K562 (cell line): ENCODE data around the gene COQ10B. TPM values are rescaled to one million over a fixed set of nuclear protein-coding genes. Genes with fewer than 3 reads are reported as not detected.

ENCODE experiments used
- ATF4 ChIP-seq: fragments of 450-650 bp; formaldehyde crosslinking; IDR thresholded peaks from 2 replicates; pipeline ENCODE4 v1.4.0; 2022; ENCODE audit warnings: mild to moderate bottlenecking, moderate library complexity
- BRF2 ChIP-seq: IDR thresholded peaks from 3 replicates; pipeline ENCODE4 v1.6.1; 2011; ENCODE audit warnings: borderline replicate concordance, mild to moderate bottlenecking; ENCODE audit not compliant: insufficient read length, insufficient read depth
- CBX5 ChIP-seq: IDR thresholded peaks from 2 replicates; pipeline ENCODE4 v1.6.1; 2014; ENCODE audit warnings: low read depth, borderline replicate concordance
- DNMT1 ChIP-seq: fragments of 450-650 bp; IDR thresholded peaks from 2 replicates; pipeline ENCODE4 v1.6.1; 2016; ENCODE audit warnings: antibody characterized with exemption, mild to moderate bottlenecking
- FOXJ3 ChIP-seq: sonication (generic); formaldehyde crosslinking; IDR thresholded peaks from 2 replicates; pipeline ENCODE4 v1.4.0; 2020; ENCODE audit warnings: mild to moderate bottlenecking, missing genetic modification reagents
- JUN ChIP-seq, 2 experiments: sonication (generic) in 1 of 2; formaldehyde crosslinking in 1 of 2; IDR thresholded peaks; 2 replicates each; pipeline versions ENCODE4 v1.6.1 to v1.8.0; 2012 to 2022; ENCODE audit warnings: borderline replicate concordance in 2 of 2, mild to moderate bottlenecking in 2 of 2, improper control_type of control experiment in 1 of 2, low read depth in 1 of 2, low read length in 1 of 2, missing genetic modification reagents in 1 of 2
- NCOA2 ChIP-seq, 2 experiments: fragments of 450-650 bp; IDR thresholded peaks; 2 replicates each; pipeline ENCODE4 v1.6.1; 2018; ENCODE audit warnings: mild to moderate bottlenecking in 2 of 2, moderate library complexity in 1 of 2; ENCODE audit not compliant: partially characterized antibody in 2 of 2
- NFRKB ChIP-seq: fragments of 450-650 bp; IDR thresholded peaks from 2 replicates; pipeline ENCODE4 v1.6.1; 2016; ENCODE audit warnings: low read depth
- OTX1 ChIP-seq: fragments of 450-650 bp; formaldehyde crosslinking; IDR thresholded peaks from 2 replicates; pipeline ENCODE4 v1.4.0; 2022; ENCODE audit warnings: mild to moderate bottlenecking
- PATZ1 ChIP-seq: fragments of 250-450 bp; sonication (Bioruptor Pico); IDR thresholded peaks from 2 replicates; pipeline ENCODE4 v1.5.0; 2020; ENCODE audit warnings: mild to moderate bottlenecking, borderline replicate concordance
- PCBP2 ChIP-seq: fragments of 200-400 bp; formaldehyde crosslinking; IDR thresholded peaks from 2 replicates; pipeline ENCODE4 v1.6.1; 2018; ENCODE audit warnings: low read length, low read depth, mild to moderate bottlenecking, moderate library complexity; ENCODE audit not compliant: poor library complexity, severe bottlenecking
- RHOXF2B ChIP-seq: fragments of 250-450 bp; sonication (Bioruptor Pico); conservative IDR thresholded peaks from 2 replicates; pipeline ENCODE4 v1.5.1; 2021
- SIN3A ChIP-seq, 2 experiments: fragments of 150-350 bp in 1 of 2; IDR thresholded peaks; 2 replicates each; pipeline ENCODE4 v1.6.1; 2011 to 2016; ENCODE audit warnings: borderline replicate concordance in 2 of 2, low read depth in 2 of 2, low read length in 2 of 2, mild to moderate bottlenecking in 2 of 2, moderate library complexity in 2 of 2; ENCODE audit not compliant: control insufficient read depth in 1 of 2
- SMC3 ChIP-seq: conservative IDR thresholded peaks from 2 replicates; pipeline ENCODE4 v1.6.1; 2011; ENCODE audit warnings: low read depth, low read length, improper control_type of control experiment; ENCODE audit not compliant: insufficient read depth
- SNAPC5 ChIP-seq: fragments of 250-450 bp; sonication (Bioruptor Pico); IDR thresholded peaks from 2 replicates; pipeline ENCODE4 v1.8.0; 2021; ENCODE audit warnings: moderate library complexity, mild to moderate bottlenecking, inconsistent platforms
- STAT5A ChIP-seq: IDR thresholded peaks from 2 replicates; pipeline ENCODE4 v1.6.1; 2012; ENCODE audit warnings: low read length, inconsistent platforms, borderline replicate concordance
- THRAP3 ChIP-seq: fragments of 450-650 bp; IDR thresholded peaks from 2 replicates; pipeline ENCODE4 v1.6.1; 2016; ENCODE audit warnings: mild to moderate bottlenecking, inconsistent platforms, borderline replicate concordance
- ZBTB12 ChIP-seq: fragments of 250-450 bp; sonication (Bioruptor Pico); IDR thresholded peaks from 2 replicates; pipeline ENCODE4 v1.4.0; 2020
- ZZZ3 ChIP-seq: fragments of 450-650 bp; IDR thresholded peaks from 2 replicates; pipeline ENCODE4 v1.6.1; 2016; ENCODE audit warnings: antibody characterized with exemption, mild to moderate bottlenecking, moderate library complexity
- polyA plus RNA-seq, 8 experiments: library from polyadenylated mRNA; depleted of rRNA in 4 of 8; stranded (reverse) in 5 of 8; unstranded in 3 of 8; fragments of >200 nt; fragmentation: Nextera tagmentation in 2 of 8; fragmentation: Illumina TruSeq in 1 of 8; extraction: Ambion mirVana in 2 of 8; extraction: Trizol in 1 of 8; gene quantifications; 2 replicates each; pipeline versions ENCODE4 v1.2.1 to v1.2.3, GENCODE V29; 2011 to 2014; ENCODE audit warnings: inconsistent platforms in 1 of 8, missing spikeins in 1 of 8
- total RNA-seq, 7 experiments: library from RNA; depleted of rRNA in 6 of 7; stranded (reverse); fragments of >200 nt in 6 of 7; fragmentation: Illumina TruSeq in 2 of 7; extraction: Trizol in 2 of 7; gene quantifications; 2 replicates each; pipeline versions ENCODE4 v1.2.1 to v1.2.3, GENCODE V29; 2011 to 2021; ENCODE audit warnings: low replicate concordance in 1 of 7

COQ10B gene
- total and polyA plus RNA-seq, 9 of the 15 experiments (the other 6 are each of a cell fraction or from before 2014, with no cell fraction given) = 3.1 to 13.1 (median 7.7) TPM

- peak in 1 of 2 experiments; percentile 33; a peak in 1 of 4 replicates for TF ChIP-seq SIN3A (IDR thresholded peaks at IDR 0.05; ENCODE audit: borderline replicate concordance in 2 of 2, control insufficient read depth in 1 of 2, low read depth in 2 of 2, low read length in 2 of 2)
- TF ChIP-seq DNMT1 = no peak
- no peak for TF ChIP-seq BRF2
- no peak for TF ChIP-seq RHOXF2B
- no peak for TF ChIP-seq PATZ1 (CRISPR knock-in tag)
- TF ChIP-seq NCOA2 (IDR thresholded peaks at IDR 0.05; ENCODE audit: partially characterized antibody in 2 of 2) = no peak
- TF ChIP-seq THRAP3 = no peak
- no peak for TF ChIP-seq ZBTB12
- no peak for TF ChIP-seq ATF4 (CRISPR knock-in tag)
- no peak for TF ChIP-seq JUN (IDR thresholded peaks at IDR 0.05; ENCODE audit: borderline replicate concordance, low read depth, low read length)
- TF ChIP-seq JUN (CRISPR knock-in tag; IDR thresholded peaks at IDR 0.05; ENCODE audit: borderline replicate concordance) = no peak
- TF ChIP-seq NFRKB = peak; percentile 87
- no peak for TF ChIP-seq SNAPC5
- no peak for TF ChIP-seq STAT5A
- TF ChIP-seq ZZZ3 = no peak
- TF ChIP-seq OTX1 (CRISPR knock-in tag) = no peak
- TF ChIP-seq SMC3 = no peak
- no peak for TF ChIP-seq CBX5
- no peak for TF ChIP-seq FOXJ3 (CRISPR knock-in tag)
- no peak for TF ChIP-seq PCBP2
Observed at GRCh38 chr2:197434541-197435513, 18.5 kb upstream of the COQ10B start, which contains the start of gene SF3B1 (continued).
